GM20431 (cell line): ENCODE measurements around the gene SULT1C3.
"Not testable (repeated sequence)": the region's sequence is repeated elsewhere in the genome, so short reads cannot be mapped to it uniquely, and the experiment has no call there.

ENCODE experiments used
- in situ Hi-C: fragments of 300-500 bp; cut with MseI, MboI; formaldehyde crosslinking; loops from one replicate; pipeline ENCODE4 v1.15.0; 2020; ENCODE audit warnings: low sequenced_read_pairs; ENCODE audit not compliant: unreplicated experiment

Gene SULT1C3

DNA sequence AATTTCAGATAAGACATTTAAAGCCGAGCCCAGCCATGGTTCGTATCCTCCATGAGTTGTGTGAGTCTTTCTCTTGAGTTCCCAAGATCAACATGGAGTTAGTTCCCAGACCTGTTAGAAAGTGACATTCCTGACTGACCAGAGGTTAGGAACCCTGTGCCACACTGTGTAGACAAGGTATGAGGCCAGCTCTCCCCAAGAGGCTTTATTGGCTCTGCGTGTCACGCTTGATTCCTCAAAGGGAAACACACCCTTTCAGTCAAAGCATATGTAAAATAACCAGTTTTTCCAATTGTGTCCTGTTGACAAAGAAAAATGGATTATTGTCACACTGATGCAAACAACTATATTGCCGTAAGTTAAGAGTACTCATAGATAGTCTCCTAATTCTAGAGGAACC is 1.2 kb downstream of the SULT1C3 start:
- in situ Hi-C loops, result no loop called here

DNA sequence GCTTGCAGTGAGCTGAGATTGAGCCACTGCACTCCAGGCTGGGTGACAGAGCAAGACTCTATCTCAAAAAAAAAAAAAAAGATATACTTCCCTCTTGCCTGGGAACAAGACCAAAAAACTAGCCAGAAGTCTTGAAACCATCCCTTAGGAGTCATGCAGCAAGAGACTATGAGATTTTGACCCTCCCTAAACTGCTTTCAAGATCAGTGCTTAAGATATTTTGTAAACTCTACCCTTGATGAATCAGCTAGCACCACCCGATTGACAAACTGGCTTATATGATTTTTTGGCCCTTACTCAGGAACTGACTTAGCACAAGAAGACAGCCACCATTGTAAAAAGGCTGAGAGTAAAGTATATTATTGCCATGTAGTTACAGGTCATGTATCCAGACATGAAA is 3.8 kb downstream of the SULT1C3 start:
- in situ Hi-C loops, result no loop called here

DNA sequence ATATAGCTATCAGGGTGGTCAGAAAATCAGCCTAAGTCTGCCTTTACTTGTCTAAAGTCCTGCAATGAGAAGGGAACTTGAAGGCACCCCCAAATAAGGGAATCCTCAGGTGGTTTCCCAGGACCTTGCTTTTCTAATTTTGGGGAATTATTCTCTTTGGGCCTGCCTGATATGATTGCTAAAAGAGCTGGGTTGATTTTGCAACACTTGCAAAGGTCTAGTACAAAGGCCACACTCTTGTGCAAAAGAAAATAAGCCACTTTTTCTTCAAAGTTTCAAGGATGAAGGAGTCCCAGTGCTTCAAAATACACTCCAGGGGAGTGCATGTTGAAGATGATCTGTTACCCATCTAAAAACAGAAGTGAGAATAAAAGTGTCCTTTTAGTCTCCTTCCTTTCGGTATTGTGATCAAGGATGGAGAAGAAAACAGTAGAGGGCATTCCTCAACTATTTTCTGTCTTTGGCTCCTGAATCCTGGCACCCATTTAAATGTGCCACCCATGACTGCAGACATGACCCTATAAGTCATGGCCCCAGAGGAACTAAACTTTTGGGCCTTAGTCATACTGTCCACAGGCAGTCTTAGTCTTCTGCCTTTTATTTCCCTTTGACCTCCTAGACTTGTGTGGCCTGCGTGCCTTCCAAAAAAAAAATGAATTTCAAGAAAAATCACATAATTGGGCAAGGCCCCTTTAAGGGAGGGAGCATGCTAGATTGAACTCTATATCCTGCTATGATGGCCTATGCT is 5.1 kb downstream of the SULT1C3 start:
- in situ Hi-C loops, result no loop called here

DNA sequence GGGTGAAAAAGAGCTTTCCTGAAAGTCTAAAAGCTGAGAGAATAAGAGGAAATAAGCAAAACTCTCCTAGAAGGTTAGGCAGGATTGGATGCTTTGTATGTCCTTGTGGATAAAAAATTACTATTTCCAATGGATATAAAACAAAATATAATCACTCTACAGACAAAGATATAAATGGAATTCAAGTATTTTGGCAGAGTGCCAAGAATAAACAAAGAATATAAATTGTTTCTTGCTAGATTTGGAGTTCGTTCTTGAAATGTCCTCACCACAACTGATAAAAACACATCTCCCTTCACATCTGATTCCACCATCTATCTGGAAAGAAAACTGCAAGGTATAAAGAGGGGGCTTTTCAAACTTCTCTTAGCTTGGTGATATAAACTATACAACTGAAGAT is 13.3 kb downstream of the SULT1C3 start:
- in situ Hi-C loops, result no loop called here

DNA sequence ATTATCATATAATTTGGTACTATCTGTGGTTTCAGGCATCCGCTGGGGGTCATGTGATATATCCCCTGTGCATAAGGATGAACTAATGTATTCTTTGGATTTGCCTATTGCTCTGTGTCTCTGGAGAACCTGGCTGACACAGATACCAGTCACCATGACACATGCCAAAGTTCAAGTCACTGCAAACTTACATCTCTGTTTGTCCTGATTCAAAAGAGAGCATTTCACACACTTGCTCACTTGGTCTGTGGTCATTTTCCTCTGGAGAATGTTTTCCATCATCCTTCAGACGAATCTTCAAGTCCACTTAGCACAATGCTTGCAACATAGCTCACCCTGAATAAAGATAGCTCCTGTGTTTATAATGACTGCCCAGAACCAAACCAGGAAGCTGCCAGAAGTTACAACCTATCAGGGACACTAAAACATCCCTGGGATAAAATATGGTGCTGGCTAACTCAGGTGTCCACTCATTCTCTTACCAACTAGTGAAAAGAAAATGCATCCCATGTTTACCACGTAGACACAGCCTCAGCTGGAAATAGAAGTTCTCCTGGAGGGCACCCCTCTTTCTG is 18.1 kb downstream of the SULT1C3 start:
- in situ Hi-C loops, result no loop called here

DNA sequence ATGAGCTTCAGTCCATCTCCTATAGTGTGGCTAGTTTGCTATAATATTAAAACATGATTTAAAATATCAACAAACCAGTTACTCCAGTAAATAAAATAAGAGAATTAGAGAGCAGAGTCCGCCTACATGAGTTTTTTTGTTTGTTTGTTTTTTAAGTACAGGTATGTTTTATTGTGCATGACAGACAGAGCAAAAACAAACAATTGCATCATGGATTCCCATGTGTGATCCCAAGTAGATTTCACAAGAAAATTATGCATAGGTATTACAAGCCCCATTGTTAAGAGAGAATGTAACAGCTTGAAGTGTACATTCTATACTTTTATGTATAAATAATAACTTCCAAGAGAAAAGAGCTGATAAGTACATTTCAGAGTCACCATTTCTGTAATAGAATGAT is 21.0 kb downstream of the SULT1C3 start:
- in situ Hi-C loops, result no loop called here

DNA sequence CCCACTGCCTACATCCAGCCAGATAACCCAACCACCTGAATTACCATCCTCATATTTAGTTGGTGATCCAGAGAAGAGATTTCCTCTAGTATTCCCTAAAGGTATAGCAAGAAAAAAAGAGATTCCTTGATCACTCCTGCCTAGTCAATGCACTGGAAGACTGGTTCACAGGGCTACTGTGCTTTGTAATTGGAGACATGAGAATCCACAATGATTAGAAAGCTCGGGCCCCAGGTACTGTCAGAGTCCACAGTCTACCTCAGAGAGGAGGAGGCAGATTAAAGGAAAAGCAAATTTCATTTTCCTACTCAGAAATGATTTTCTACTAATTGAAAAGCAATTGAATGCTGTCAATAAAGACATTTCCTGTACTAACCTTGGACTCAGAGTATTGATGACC is 22.3 kb downstream of the SULT1C3 start:
- in situ Hi-C loops, result no loop called here

DNA sequence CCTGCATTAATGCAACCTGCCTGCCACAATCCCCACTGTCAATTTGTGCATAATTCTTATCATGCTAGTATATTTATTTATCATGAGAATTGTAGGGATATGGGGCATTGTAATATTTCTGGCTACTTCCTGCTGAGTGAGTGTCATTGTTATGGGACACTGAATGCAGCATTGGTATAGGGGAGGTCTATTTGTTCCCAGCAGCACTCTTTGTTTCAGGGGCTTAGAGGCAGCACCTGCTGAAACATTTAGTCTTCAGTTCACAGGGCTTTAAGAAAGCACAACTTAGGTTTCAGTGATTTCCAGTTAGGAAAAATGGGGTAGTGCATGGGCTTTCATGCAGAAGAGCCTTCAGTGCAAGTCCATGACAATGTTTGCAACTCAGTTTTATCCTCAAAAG is 23.6 kb downstream of the SULT1C3 start:
- in situ Hi-C loops, result no loop called here

DNA sequence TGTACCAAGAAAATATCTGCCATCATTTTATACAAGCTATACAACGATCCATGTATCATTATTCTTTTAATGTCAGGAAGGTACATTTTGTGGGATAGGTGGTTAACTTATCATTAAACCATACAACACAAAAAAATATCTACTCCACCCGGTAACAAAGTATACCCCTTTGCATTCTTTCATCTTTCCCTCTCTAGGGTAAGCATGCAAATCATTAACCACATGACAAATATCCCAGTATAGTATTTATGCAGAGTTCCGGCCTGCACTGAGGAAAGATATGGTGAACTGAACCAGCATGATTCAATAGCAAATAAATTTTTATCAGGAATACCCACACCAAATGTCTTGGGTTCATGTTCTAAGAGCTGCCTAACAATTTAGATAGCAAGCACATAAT is 26.4 kb downstream of the SULT1C3 start:
- in situ Hi-C loops, result no loop called here

DNA sequence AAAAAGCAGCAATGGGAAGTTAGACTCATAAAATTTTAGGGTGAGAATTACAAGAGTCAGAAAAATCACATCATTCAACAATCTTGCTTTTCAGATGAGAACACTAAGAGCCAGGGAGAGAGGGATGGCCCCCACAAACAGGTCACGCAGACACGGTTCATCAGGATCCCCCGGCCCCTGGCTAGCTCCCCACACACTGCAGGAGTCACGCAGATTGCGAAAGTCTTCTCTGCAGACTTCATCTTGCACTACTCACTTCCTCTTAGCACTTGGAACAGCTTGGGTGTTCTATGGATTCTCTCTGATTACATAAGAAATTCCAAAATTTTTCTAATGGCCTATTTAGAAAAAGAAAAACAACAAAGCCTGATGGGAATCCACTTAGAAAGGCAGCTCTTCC is 27.3 kb downstream of the SULT1C3 start:
- in situ Hi-C loops, result no loop called here

DNA sequence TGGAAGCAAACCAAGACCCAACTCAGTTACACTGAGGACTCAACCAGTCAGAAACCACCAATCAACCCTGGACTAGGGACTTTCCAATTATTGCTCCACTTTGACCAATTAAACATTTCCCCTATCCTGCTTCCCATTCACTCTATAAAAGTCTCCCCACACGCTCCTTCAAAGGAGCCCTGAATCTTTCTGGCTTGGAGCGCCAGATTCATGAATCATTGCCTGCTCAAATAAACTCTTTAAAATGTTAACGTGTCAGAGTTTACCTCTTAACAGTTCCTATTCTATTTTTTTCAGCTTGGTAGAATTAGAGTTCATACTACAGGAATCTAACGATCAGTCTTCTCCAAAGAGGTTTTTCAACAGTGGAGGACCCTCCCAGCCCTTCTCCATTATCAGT is 28.2 kb downstream of the SULT1C3 start:
- in situ Hi-C loops, result no loop called here

DNA sequence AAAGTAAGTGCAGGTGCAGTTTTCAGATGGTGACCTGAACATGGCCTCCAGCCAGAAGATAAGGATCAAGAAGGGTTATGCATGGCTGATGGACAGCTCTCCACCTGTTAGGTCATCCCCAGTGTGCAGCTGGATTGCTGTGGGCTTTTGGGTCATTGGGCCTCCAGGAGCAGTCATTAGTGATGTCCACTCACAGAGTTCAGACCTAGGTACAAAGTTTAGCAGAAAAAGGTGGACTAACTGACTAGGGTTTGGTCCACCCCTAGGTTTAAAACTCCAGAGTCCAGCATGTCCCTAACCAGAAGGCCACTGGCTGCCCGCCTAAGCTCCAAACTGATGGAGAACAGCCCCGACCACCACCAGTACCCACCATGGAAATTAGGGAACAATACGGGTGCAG is 30.6 kb downstream of the SULT1C3 start:
- in situ Hi-C loops, result no loop called here

DNA sequence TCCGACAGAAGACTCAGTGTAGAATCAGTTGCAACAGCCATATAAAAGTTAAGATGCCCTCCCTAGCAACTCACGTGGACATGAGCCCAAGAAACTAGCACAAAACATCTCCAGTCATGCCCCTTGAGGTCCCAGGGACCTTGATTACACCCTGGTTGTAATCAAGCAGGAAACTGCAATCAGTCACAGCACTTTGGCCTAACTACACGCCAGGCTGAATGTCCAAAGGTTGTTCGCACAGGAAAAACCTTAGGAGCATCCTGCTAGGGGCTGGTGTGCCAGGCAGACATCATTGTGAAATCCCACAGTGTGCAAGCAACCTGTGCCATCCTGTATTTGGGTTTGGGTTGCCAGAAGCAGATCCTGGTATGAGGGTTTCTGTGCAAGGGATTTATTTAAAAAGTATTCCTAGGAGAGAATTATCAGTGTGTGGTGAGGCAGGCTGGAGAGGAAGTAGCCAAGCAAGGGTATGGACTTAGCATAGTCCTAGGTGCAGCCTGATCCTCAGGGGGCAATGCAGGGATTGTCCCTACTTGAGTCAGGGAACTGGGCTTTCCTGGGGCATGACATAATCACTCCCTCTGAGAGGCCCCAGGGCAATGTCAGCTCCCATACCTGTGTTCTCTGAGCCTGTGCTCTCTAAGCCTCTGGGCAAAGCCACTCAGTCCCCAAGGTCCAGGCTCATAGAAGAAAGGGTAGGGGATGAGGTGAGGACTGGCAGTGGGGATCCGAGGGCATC is 31.2 kb downstream of the SULT1C3 start:
- in situ Hi-C loops, result no loop called here

DNA sequence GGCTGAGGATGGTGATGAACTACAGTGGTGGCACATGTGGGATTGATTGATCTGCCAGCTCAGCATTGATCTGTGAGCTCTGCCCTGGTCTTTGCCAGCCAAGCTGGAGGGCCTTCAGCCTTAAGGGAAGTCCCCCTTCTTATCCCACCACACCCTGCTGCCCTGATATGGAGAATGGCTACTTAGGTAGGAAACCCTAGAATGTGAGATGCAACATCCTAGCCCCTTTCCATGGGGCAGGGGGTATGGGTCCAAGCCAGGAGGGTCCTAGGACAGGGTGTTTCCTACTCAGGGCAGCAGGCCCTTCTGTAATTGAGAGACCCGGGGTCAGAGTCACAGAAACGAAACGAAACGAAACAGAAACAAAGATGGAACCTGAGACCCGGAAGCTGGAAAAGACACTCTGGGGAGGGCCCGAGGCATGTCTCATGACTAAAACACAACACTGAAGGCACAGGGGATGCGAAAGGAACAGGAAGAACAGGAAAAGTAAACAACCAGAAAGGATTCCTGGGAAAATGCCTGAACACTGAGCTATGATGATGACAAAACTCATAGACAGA is 32.0 kb downstream of the SULT1C3 start:
- in situ Hi-C loops, result no loop called here

DNA sequence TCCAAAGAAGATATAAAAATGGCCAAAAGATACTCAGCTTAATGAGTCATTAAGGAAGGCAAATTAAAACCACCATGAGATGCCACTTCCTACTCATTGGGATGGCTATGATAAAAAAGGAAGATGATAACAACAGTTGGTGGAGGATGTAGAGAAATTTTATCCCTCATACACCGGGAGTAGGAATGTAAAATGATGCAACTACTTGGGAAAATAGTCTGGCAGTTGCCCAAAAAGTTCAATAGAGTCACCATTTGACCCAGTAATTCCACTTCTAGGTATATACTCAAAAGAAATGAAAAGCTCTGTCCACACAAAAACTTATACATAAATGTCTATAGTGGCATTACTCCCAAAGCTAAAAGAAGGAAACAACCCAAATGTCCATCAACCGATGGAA is 38.9 kb downstream of the SULT1C3 start:
- in situ Hi-C loops, result no loop called here

DNA sequence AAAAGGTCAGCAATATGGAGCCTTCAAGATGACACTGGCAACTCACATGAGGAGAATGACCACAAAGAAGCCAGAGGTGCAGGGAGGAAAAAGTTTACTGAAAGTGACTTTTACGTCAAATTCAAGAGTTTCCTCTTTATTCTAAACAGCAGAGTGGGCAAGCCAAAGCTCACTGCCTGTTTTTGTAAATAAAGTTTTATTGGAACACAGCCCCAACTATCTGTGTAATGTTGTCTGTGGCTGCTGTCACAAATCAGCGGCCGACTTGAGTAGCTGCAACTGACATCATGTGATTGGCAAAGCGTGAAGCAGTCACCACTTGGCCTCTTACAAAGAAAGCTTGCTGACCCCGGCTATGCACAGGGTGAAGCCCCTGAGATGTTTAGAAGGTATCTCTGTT is 39.7 kb downstream of the SULT1C3 start:
- in situ Hi-C loops, result no loop called here

DNA sequence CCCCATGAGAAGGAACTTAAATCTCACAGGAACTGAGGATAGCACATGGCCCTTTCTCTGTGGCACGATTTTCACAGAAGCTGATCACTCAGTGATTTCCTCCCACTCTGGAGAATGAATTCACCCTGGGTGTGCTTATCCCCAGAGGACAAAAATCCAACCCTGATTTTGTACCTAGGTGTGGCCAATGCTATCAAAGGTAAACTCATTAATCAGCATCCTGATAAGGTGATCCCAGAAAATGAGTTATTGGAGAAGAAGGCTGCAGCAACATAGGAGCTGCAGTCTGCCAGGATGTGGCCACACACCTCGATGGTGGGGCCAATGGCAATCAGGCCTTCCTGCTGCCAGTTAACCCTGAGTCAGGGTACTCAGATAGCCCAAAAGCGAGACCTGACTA is 40.7 kb downstream of the SULT1C3 start:
- in situ Hi-C loops, result no loop called here

DNA sequence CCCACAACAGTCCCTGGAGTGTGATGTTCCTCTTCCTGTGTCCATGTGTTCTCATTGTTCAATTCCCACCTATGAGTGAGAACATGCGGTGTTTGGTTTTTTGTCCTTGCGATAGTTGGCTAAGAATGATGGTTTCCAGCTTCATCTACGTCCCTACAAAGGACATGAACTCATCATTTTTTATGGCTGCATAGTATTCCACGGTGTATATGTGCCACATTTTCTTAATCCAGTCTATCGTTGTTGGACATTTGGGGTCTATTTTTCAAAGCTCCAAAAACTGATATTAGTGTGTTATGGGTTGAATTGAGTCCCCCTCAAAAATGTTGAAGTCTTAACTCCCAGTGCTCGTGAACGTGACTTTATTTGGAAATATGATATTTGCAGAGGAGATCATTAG is 44.8 kb downstream of the SULT1C3 start:
- in situ Hi-C loops, result not testable (repeated sequence)

DNA sequence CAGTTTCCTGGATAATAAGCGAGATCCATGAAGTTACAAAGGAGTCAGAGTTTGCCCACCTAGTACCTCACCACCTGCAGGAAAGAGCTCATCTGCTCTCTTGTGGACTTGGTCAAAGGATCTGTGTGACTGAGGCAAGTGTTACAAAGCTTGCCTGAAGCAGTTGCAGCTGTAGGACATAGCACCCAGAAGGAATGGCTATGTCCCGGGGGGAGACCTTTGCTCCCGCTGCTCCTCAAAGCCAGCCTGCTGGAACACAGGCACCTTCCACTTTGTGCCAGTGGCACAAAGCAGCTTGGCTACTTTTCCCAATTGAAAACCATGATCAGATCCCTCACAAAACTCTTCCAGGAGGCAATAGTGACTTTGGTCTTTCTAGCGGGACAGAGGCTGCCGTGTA is 45.8 kb downstream of the SULT1C3 start:
- in situ Hi-C loops, result no loop called here

DNA sequence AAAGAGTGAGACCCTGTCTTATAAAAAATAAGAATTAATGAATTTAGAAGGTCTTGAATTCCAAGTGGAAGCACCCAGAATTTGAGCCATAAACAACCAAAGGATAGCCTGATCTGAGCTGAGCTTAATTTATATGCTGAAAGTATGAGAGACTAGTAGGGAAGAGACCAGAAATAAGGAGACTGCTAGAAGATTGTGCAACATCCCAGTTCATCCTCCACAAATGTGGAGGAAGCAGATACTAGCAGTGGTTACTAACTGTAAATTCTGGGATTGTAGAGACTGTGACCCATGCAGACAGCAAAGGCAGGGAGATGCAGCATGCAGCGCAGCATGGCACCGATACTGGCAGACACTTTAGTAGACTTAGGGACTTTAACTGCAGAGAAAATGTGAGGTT is 47.4 kb downstream of the SULT1C3 start:
- in situ Hi-C loops, result no loop called here

DNA sequence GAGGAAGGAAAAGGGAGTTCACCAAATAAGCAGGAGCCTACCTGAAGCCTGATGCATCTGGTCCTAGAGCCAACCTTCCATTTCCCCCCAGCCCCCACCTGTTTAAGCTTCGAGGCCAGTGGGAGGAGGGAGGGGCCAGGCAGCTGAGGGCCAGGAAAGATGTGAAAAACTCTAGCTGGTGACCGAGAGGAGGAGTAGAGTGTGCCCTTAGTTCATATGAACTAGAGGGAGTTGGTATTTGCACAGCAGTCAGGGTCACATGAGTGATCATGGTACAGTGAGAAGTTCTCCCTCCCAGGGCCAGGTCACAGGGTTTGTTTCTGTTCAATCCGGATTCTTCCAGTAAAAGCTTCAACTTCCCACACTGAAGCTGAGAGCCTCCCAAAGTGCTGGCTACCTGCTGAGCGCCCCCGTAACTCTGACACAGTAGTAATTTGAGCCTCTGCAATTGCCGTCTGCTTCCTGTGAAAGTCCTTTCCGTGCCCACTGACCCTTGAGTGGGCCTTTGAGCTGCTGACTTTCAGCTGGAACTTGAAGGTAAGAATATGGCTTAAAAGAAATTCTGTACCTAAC is 48.9 kb downstream of the SULT1C3 start, which contains the start of gene SULT1C2:
Gene SULT1C2 (plus strand): TSS at position 362 of the 573 bp plus-strand sequence. CDS start 4,773 bp downstream, outside the sequence.
- in situ Hi-C loops, result no loop called here
